Keratinocyte (primary cell): ENCODE data around the gene BNIP5. TPM values are rescaled to one million over a fixed set of nuclear protein-coding genes. Genes with fewer than 3 reads are reported as not detected.

Experiments used
- DNase-seq: peaks from one replicate; pipeline ENCODE4 v3.0.0-alpha.2; 2011; ENCODE audit warnings: low read depth, missing footprints, low spot score
- FAIRE-seq: peaks from 2 replicates; lab custom pipeline; 2011; peaks lifted over from hg19 to GRCh38; lab: Jason Lieb, UNC
- H2AFZ ChIP-seq: 2 replicates; pipeline ENCODE4 v1.6.0; 2012; ENCODE audit warnings: low read length, control low read depth, inconsistent platforms; ENCODE audit not compliant: control insufficient read depth
- H3K27ac ChIP-seq: 2 replicates; pipeline ENCODE4 v1.5.1; 2011; ENCODE audit warnings: low read length; ENCODE audit not compliant: control insufficient read depth, insufficient read depth
- H3K27me3 ChIP-seq: 3 replicates; pipeline ENCODE4 v1.6.0; 2011; ENCODE audit warnings: low read length; ENCODE audit not compliant: control insufficient read depth, insufficient read depth; ENCODE audit errors: extremely low read depth
- H3K36me3 ChIP-seq, 2 experiments: 2 replicates in 1 of 2; 3 replicates in 1 of 2; pipeline ENCODE4 v1.5.1; 2011; ENCODE audit warnings: low read length in 2 of 2, mild to moderate bottlenecking in 1 of 2; ENCODE audit not compliant: control insufficient read depth in 2 of 2, insufficient read depth in 2 of 2; ENCODE audit errors: extremely low read depth in 1 of 2
- H3K4me1 ChIP-seq: 3 replicates; pipeline ENCODE4 v1.5.1; 2011; ENCODE audit warnings: low read length; ENCODE audit not compliant: control insufficient read depth, insufficient read depth; ENCODE audit errors: extremely low read depth
- H3K4me2 ChIP-seq: 3 replicates; pipeline ENCODE4 v1.6.0; 2011; ENCODE audit warnings: low read depth, low read length; ENCODE audit not compliant: control insufficient read depth, insufficient read depth; ENCODE audit errors: extremely low read depth
- H3K4me3 ChIP-seq, 3 experiments: fragments of 200-600 bp in 1 of 3; sonication (generic) in 1 of 3; 2 replicates in 2 of 3; 3 replicates in 1 of 3; pipeline ENCODE4 v1.5.1; 2011 to 2016; ENCODE audit warnings: low read length in 3 of 3, mild to moderate bottlenecking in 3 of 3, control low read depth in 2 of 3, inconsistent platforms in 1 of 3, low read depth in 1 of 3, mixed read lengths in 1 of 3, mixed run types in 1 of 3, moderate library complexity in 1 of 3; ENCODE audit not compliant: control insufficient read depth in 2 of 3, insufficient read depth in 2 of 3; ENCODE audit errors: extremely low read depth in 1 of 3
- H3K79me2 ChIP-seq: 2 replicates; pipeline ENCODE4 v1.6.0; 2012; ENCODE audit warnings: low read length; ENCODE audit not compliant: control insufficient read depth, insufficient read depth
- H3K9ac ChIP-seq: 3 replicates; pipeline ENCODE4 v1.6.0; 2011; ENCODE audit warnings: low read length; ENCODE audit not compliant: control insufficient read depth, insufficient read depth; ENCODE audit errors: extremely low read depth
- H3K9me1 ChIP-seq: 3 replicates; pipeline ENCODE4 v1.6.0; 2011; ENCODE audit warnings: low read length; ENCODE audit not compliant: control insufficient read depth, insufficient read depth; ENCODE audit errors: extremely low read depth
- H3K9me3 ChIP-seq: 2 replicates; pipeline ENCODE4 v1.5.1; 2012; ENCODE audit warnings: low read depth, low read length; ENCODE audit not compliant: control insufficient read depth
- H4K20me1 ChIP-seq: 3 replicates; pipeline ENCODE4 v1.6.0; 2011; ENCODE audit warnings: low read length; ENCODE audit not compliant: control insufficient read depth, insufficient read depth; ENCODE audit errors: extremely low read depth
- CTCF ChIP-seq, 3 experiments: IDR thresholded peaks in 1 of 3; conservative IDR thresholded peaks in 1 of 3; optimal IDR thresholded peaks in 1 of 3; 2 replicates in 2 of 3; 3 replicates in 1 of 3; pipeline versions ENCODE3 to v1.5.1; 2011; ENCODE audit warnings: low read length in 3 of 3, mild to moderate bottlenecking in 3 of 3, moderate library complexity in 2 of 3, control low read depth in 1 of 3, inconsistent platforms in 1 of 3; ENCODE audit not compliant: insufficient read depth in 2 of 3; ENCODE audit errors: extremely low read depth in 1 of 3
- EZH2 ChIP-seq: IDR thresholded peaks from one replicate; pipeline ENCODE4 v1.6.1; 2012; ENCODE audit warnings: inconsistent platforms, mild to moderate bottlenecking, low read length, moderate library complexity
- dilution Hi-C: fragments of 300-500 bp; cut with MboI; formaldehyde crosslinking; loops from one replicate; pipeline ENCODE4 v1.7.0; 2020; ENCODE audit warnings: low sequenced_read_pairs; ENCODE audit not compliant: extremely low pct_ligation_motif_present
- polyA plus RNA-seq, 5 experiments: library from polyadenylated mRNA; depleted of rRNA in 3 of 5; stranded (reverse) in 3 of 5; stranded (forward) in 1 of 5; unstranded in 1 of 5; fragments of >200 nt; gene quantifications; 1 replicate in 1 of 5; 2 replicates in 3 of 5; 3 replicates in 1 of 5; pipeline versions ENCODE4 v1.2.1 to v1.2.3, GENCODE V29; 2011 to 2012; ENCODE audit warnings: missing spikeins in 2 of 5, low read depth in 1 of 5, low replicate concordance in 1 of 5

The BNIP5 gene
- polyA plus RNA-seq, 1 donor (not counting 4 experiments of a cell fraction or from before 2014, with no cell fraction given): not detected

- H3K36me3 ChIP-seq: no peaks in the 10 kb centered on the region
- no peak overlapping the region for H3K9ac ChIP-seq
- H3K9me1 ChIP-seq: no peaks in the 10 kb centered on the region
- H3K27me3 ChIP-seq: peaks cover 5% of the 10 kb centered on the region
- no peak overlapping the region for H3K4me2 ChIP-seq
- dilution Hi-C loops: no loop called here
- H3K27ac ChIP-seq: no peak overlapping the region
- no peaks in the 10 kb centered on the region for H3K4me1 ChIP-seq
- FAIRE-seq (no peak), DNase-seq (no peak)
- H3K9me3 ChIP-seq: no peaks in the 10 kb centered on the region
- H3K4me3 ChIP-seq: no peak overlapping the region
- no peaks in the 10 kb centered on the region for H4K20me1 ChIP-seq
- H2AFZ ChIP-seq: no peak overlapping the region
- H3K79me2 ChIP-seq: no peaks in the 10 kb centered on the region
- TF ChIP-seq CTCF (optimal IDR thresholded peaks at IDR 0.05 in 1 of 3, IDR thresholded peaks at IDR 0.05 in 1 of 3, conservative IDR thresholded peaks at IDR 0.05 in 1 of 3; ENCODE audit: extremely low read depth in 1 of 3, insufficient read depth in 2 of 3, low read length in 3 of 3) (no peak), EZH2 (no peak)
Observed at GRCh38 chr6:36347621-36348020, 10.9 kb upstream of the BNIP5 start.

GRCh38 chr6:36346486-36347273 lies 10.0 kb upstream of the BNIP5 start:
- Histone ChIP-seq H3K4me3 (no peak overlapping the region), H3K27ac (no peak overlapping the region), H3K9ac (no peak overlapping the region), H3K4me1 (no peaks in the 10 kb centered on the region), H3K27me3 (peaks cover 5% of the 10 kb centered on the region), H3K9me3 (no peaks in the 10 kb centered on the region), H4K20me1 (no peaks in the 10 kb centered on the region), H3K9me1 (no peaks in the 10 kb centered on the region), H3K36me3 (no peaks in the 10 kb centered on the region), H2AFZ (no peak overlapping the region), H3K4me2 (no peak overlapping the region), H3K79me2 (no peaks in the 10 kb centered on the region)
- DNase-seq (no peak), FAIRE-seq (no peak)
- dilution Hi-C loops: no loop called here
- no peak for TF ChIP-seq EZH2
